Activated CD4-positive, alpha-beta T cell treated with anti-CD3 and anti-CD28 coated beads, Interleukin-10, Interleukin-2, amounts not matched to agents 100 ng/mL and 50 ng/mL, durations not matched to agents 16 hours and 8 hours (primary cell): ENCODE measurements around the gene KIF18B.
A peak's percentile ranks its signal among the peaks of the same experiment; 100 is the strongest.

Source experiments
- DNase-seq: peaks from one replicate; pipeline ENCODE4 v3.0.0-alpha.2; 2020

The KIF18B gene

GRCh38 chr17:44904001-44904984, 43.3 kb downstream of the KIF18B start:
- DNase-seq: no peak

DNA sequence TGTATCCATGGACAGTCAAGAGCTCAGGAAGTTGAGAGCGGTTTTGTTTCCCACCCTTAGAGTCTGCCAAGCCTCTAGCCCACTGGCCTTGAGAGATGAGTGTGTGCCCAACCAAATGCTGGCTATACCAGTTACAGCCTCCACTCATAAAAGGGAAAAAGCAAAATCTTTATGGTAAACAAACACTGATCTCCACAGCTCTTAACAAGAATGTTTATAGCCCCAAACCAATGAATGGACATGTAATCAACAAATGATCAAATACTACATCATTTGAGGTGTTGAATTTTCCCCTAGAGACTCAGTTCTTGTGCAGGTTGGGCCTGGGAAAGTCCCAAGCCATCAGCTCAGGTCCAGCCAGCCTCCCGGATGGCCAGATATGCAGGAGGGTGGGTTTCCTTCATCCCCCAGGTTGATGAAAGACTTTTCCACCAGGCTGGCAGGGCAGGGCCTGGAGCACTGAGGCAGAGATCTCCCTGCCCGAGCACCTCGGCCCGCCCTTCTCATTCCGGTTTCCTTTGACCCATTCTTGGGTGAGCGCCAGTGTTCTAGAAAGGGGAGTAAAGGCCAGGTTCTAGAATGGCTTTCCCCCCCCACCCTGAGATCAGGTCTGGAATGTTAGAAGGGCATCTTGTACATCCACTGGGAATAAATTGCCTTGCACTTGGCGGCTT, 44.4 kb downstream of the KIF18B start:
- no peak for DNase-seq

GRCh38 chr17:44902135-44902760, 45.3 kb downstream of the KIF18B start:
- DNase-seq: no peak

DNA sequence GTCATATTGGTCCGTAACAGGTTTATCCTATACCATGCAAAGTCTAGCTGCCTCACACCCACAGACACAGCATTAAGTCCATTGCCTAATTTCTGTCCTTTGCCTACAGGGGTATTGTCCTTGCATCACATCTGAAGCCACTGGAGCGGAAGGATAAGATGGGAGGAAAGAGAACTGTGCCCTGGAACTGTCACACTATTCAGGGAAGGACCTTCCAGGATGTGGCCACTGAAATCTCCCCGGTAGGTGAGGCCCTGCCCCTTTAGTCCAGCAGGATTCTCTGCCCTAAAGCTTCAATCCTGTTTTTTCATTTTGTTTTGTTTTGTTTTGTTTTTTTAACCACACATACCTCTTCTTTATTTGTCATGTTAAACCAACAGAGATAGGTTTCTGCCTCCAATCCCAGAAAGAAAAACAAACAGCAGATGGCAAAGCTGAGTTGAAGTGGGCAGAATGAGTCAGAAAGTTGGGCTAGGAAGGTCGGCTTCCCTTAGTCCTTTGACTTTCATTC, 46.1 kb downstream of the KIF18B start:
- DNase-seq: no peak

GRCh38 chr17:44900894-44901293, 46.7 kb downstream of the KIF18B start:
- DNase-seq: no peak

GRCh38 chr17:44899074-44899782, 48.3 kb downstream of the KIF18B start, which contains the start of gene EFTUD2:
TSS of gene EFTUD2 (minus strand) at chr17:44899445. CDS start at chr17:44894521, 4,924 bp downstream.
- DNase-seq: peak; percentile 93

GRCh38 chr17:44898768-44899073, 48.9 kb downstream of the KIF18B start:
- peak; percentile 44 for DNase-seq

- no peak for DNase-seq
Observed at GRCh38 chr17:44894642-44895041, 52.9 kb downstream of the KIF18B start.

GRCh38 chr17:44892250-44892649, 55.3 kb downstream of the KIF18B start:
- DNase-seq: no peak

- DNase-seq: no peak
Observed at GRCh38 chr17:44889003-44889402, 58.6 kb downstream of the KIF18B start.

DNA sequence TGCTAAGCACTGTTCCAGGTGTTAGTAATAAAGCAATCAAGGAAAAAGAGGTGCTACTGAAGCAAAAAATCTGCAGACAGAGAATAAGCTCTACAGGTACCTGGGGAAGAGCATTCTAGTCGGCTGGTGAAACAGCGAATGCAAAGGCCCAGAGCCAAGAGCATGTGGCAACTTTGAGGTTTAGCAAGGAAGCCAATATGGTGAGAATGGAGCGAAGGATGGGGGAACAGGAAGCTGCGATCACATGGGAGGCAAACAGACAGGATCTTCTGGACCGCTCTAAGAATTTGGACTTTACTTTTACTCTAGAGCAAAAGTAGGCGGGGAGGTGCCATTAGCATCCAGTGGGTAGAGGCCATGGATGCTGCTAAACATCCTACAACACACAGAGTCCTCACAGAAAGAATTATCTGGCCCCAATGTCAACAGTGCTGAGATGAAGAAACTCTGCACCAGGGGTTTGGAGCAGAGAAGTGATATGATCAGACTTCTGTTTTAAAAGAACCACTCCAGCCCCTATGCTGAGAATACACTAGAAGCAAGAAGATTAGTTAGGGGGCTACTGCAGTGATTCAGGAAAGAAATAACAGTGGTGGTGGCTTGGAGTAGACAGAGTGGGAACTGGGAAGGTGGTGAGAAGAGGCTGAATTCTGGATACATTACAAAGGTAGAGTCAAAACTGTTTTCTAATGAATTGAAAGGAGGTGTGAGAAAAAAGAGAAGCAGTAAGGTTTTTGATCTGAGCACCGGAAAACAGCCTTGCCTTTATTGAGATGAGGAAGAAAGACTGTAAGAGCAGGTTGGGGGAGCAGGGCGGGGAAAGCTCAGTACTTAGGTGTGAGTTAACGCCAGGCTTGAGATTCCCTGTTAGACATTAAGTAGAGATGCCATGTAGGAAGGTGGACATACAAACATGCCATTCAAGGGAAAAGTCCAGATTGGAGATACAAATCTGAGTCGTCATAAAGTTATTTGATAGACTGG, 59.3 kb downstream of the KIF18B start:
- DNase-seq: peak; percentile 44

GRCh38 chr17:44887016-44887415, 60.6 kb downstream of the KIF18B start:
- no peak for DNase-seq

GRCh38 chr17:44884941-44885340, 62.6 kb downstream of the KIF18B start:
- no peak for DNase-seq

DNA sequence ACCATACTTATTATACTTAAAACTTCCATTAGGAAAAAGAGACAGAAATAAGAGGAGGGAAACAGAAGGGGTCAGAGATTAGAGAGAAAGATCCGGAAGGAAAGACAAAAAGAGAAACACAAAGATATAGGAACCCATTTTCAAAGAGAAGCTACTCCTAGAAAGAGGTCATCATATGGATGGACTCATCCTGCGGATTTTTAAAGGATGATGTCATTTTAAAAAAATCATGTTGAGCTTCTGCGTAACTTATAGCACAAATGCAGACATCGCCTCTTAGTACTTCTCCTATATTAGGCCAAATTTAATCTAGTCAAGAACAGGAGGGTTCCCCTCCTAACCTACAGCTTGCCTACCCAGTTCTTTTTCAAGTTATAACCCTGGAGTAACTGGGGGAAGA, 66.4 kb downstream of the KIF18B start:
- no peak for DNase-seq

GRCh38 chr17:44880062-44880461, 67.5 kb downstream of the KIF18B start:
- no peak for DNase-seq

GRCh38 chr17:44879376-44879775, 68.2 kb downstream of the KIF18B start:
- DNase-seq: no peak

DNA sequence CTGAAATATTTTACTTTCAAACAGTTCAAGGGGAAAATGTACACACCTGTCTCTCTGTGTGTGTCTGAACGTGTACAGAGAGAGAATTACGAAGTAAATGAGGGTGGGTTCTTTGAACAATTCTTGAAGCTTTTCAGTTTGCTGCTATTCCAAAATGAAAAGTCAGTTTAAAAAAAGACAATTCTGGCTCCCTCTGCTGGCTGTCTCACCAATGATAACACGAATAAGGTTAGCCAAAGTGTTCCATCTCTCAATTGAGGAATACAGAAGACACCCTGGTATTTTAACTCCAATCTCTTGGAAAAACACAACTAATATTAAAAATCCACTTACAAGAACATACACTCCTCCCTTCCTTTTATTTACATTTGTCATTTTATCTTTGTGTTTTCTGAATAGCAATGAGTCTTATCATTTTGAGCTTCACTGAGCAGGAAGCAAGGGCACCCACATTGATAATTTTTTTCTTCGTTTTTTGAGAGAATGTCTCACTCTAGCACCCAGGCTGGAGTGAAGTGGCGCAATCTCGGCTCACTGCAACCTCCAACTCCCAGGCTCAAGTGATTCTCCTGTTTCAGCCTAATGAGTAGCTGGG, 68.8 kb downstream of the KIF18B start:
- DNase-seq: peak; percentile 14

- no peak for DNase-seq
Observed at GRCh38 chr17:44877121-44877520, 70.5 kb downstream of the KIF18B start.

DNA sequence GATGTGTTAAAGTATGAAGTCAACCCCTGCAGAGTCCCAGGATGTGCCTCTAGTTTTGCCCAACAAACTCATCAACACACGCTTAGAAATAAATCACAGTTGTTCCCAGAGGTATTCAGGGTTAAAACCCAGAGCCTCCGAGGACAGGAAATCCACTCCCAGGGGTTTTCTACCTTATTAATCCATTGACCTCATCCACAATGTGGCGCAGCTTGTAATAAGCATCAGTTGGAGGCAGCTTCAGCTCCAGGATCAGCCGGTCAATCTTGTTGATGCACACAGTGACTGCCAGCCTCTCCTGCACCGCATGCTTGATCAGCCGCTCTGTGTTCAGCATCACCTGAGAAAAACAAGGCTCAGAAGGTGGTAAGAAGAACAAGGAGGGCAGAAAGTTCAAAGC, 71.8 kb downstream of the KIF18B start:
- DNase-seq: no peak
